ENCODE data around the gene TNS4.

GRCh38 chr17:40511136-40511535 lies 9.7 kb upstream of the TNS4 start:
- no peak for TF ChIP-seq EZH2 (IDR thresholded peaks at IDR 0.05)
- no peak for TF ChIP-seq POLR2AphosphoS5 (IDR thresholded peaks at IDR 0.05; ENCODE audit: borderline replicate concordance, low read depth, low read length)
- no peak for TF ChIP-seq FOXP2 (optimal IDR thresholded peaks at IDR 0.05; ENCODE audit: control extremely low read depth, extremely low read length, insufficient read depth)

Data from SK-N-MC (cell line).